ENCODE results near the gene ZNF487.
"Not testable (repeated sequence)": the region's sequence is repeated elsewhere in the genome, so short reads cannot be mapped to it uniquely, and the experiment has no call there.

DNA sequence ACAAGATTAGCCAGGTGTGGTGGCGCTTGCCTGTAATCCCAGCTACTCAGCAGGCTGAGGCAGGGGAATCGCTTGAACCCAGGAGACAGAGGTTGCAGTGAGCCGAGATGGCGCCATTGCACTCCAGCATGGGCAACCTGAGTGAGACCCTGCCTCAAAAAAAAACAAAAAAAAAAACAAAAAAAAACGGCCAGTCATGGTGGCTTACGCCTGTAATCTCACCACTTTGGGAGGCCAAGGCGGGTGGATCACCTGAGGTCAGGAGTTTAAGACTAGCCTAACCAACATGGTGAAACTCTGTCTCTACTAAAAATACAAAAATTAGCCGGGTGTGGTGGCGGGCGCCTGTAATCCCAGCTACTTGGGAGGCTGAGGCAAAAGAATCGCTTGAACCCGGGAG is 10.4 kb upstream of the ZNF487 start:
- TF ChIP-seq, protein P1, sequence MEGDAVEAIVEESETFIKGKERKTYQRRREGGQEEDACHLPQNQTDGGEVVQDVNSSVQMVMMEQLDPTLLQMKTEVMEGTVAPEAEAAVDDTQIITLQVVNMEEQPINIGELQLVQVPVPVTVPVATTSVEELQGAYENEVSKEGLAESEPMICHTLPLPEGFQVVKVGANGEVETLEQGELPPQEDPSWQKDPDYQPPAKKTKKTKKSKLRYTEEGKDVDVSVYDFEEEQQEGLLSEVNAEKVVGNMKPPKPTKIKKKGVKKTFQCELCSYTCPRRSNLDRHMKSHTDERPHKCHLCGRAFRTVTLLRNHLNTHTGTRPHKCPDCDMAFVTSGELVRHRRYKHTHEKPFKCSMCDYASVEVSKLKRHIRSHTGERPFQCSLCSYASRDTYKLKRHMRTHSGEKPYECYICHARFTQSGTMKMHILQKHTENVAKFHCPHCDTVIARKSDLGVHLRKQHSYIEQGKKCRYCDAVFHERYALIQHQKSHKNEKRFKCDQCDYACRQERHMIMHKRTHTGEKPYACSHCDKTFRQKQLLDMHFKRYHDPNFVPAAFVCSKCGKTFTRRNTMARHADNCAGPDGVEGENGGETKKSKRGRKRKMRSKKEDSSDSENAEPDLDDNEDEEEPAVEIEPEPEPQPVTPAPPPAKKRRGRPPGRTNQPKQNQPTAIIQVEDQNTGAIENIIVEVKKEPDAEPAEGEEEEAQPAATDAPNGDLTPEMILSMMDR (conservative IDR thresholded peaks at IDR 0.05; ENCODE audit: low read length): not testable (repeated sequence)
- TF ChIP-seq EZH2phosphoT487 (IDR thresholded peaks at IDR 0.05; ENCODE audit: borderline replicate concordance): not testable (repeated sequence)

Measured in Loucy (cell line).